ENCODE results near the gene HYOU1.

DNA sequence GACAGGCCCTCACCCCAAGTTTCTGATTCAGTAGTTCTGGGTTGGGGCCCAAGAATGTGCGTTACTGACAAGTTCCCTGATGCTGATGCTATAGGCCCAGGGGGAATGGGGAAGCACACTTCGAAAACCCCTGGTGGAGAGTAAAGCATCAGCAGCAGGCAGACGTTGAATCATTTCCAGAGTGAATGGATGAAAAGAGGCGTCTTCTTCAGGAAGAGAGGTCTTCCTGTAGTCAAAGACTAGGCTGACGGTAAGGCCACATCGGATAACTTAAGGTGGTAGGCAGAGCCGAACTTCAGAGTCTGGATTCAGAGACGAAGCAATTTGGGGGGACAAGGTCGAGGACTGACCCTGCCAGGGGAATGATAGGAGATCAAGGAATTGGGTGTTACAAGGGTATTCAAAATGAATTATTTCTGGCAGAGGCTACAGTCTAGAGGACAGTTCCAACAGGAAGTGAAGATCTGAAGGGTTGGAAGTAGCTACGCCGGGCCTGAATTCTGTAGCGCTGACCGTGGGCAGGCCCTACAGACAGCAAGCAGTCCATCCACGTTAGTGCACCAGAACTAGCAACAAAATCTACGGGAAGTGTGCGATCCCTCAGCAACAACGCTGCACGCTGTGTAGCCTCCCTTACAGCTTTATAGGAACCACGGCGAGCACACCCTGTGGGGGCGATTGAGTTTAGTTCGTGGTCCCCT, 59.9 kb downstream of the HYOU1 start:
- TF ChIP-seq, protein P1, sequence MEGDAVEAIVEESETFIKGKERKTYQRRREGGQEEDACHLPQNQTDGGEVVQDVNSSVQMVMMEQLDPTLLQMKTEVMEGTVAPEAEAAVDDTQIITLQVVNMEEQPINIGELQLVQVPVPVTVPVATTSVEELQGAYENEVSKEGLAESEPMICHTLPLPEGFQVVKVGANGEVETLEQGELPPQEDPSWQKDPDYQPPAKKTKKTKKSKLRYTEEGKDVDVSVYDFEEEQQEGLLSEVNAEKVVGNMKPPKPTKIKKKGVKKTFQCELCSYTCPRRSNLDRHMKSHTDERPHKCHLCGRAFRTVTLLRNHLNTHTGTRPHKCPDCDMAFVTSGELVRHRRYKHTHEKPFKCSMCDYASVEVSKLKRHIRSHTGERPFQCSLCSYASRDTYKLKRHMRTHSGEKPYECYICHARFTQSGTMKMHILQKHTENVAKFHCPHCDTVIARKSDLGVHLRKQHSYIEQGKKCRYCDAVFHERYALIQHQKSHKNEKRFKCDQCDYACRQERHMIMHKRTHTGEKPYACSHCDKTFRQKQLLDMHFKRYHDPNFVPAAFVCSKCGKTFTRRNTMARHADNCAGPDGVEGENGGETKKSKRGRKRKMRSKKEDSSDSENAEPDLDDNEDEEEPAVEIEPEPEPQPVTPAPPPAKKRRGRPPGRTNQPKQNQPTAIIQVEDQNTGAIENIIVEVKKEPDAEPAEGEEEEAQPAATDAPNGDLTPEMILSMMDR (IDR thresholded peaks at IDR 0.05) = peak in 1 of 5 experiments; percentile 12
- TF ChIP-seq POLR2AphosphoS5 (IDR thresholded peaks at IDR 0.05) (no peak), POLR2A (IDR thresholded peaks at IDR 0.05) (no peak), EP300 (IDR thresholded peaks at IDR 0.05; ENCODE audit: low read depth) (no peak)
